Sigmoid colon (tissue), 7 donors: ENCODE results near the gene CENPP. TPM values are rescaled to one million over a fixed set of nuclear protein-coding genes. Genes with fewer than 3 reads are reported as not detected.

ENCODE experiments used
- DNase-seq: peaks from one replicate; pipeline ENCODE4 v3.0.0-alpha.2; 2019
- H3K27ac ChIP-seq, 4 donors: fragments of 200-600 bp; sonication (generic); one replicate each; pipeline ENCODE4 v1.5.1; 2016 to 2019; ENCODE audit warnings: mild to moderate bottlenecking in 1 of 4
- H3K27me3 ChIP-seq, 3 donors: fragments of 200-600 bp; sonication (generic); one replicate each; pipeline ENCODE4 v1.5.1; 2019; ENCODE audit warnings: mild to moderate bottlenecking in 1 of 3
- H3K36me3 ChIP-seq, 4 donors: fragments of 200-600 bp; sonication (generic); one replicate each; pipeline ENCODE4 v1.5.1; 2016 to 2019
- H3K4me1 ChIP-seq, 4 donors: fragments of 200-600 bp; sonication (generic); one replicate each; pipeline ENCODE4 v1.5.1; 2017 to 2019
- H3K4me3 ChIP-seq, 4 donors: fragments of 200-600 bp; sonication (generic); one replicate each; pipeline ENCODE4 v1.5.1; 2017 to 2019; ENCODE audit warnings: mild to moderate bottlenecking in 2 of 4, moderate library complexity in 1 of 4
- H3K9me3 ChIP-seq, 4 donors: fragments of 200-600 bp in 3 of 4; sonication (generic) in 3 of 4; one replicate each; pipeline versions ENCODE4 v1.5.1 to v1.6.1; 2013 to 2019
- EP300 ChIP-seq, 4 donors: sonication (generic); formaldehyde crosslinking; IDR thresholded peaks; one replicate each; pipeline ENCODE4 v1.6.1; 2017; ENCODE audit warnings: antibody characterized with exemption in 4 of 4
- POLR2A ChIP-seq, 2 donors: fragments of 450-650 bp; IDR thresholded peaks; one replicate each; pipeline ENCODE4 v1.6.1; 2016; ENCODE audit warnings: antibody characterized with exemption in 2 of 2, mild to moderate bottlenecking in 2 of 2, moderate library complexity in 2 of 2
- POLR2AphosphoS5 ChIP-seq, 4 donors: sonication (generic); formaldehyde crosslinking; IDR thresholded peaks; one replicate each; pipeline ENCODE4 v1.6.1; 2017; ENCODE audit warnings: antibody characterized with exemption in 4 of 4
- WGBS, 2 donors: extraction: QIAGEN DNeasy Blood & Tissue Kit; methylation state at CpG; one replicate each; pipeline ENCODE4 v1.1.7; 2013; 5-methylcytosine and 5-hydroxymethylcytosine counted together
- intact Hi-C: fragments of 100-400 bp; cut with DNase I; formaldehyde crosslinking; loops from one replicate; pipeline ENCODE4 v1.15.1; 2023
- polyA plus RNA-seq, 3 donors: library from polyadenylated mRNA; stranded (reverse); fragments of 200-250 nt; gene quantifications; one replicate each; pipeline ENCODE4 v1.2.3, GENCODE V29; 2013
- total RNA-seq, 4 donors: library from RNA; depleted of rRNA; stranded (reverse); fragments of >200 nt; gene quantifications; one replicate each; pipeline ENCODE4 v1.1.0, GENCODE V29; 2016
- TF ChIP-seq, protein P1 (sequence below), 4 experiments: fragments of 450-650 bp in 3 of 4; fragments of 200-600 bp in 1 of 4; IDR thresholded peaks; one replicate each; pipeline ENCODE4 v1.5.1; 2016 to 2019; ENCODE audit warnings: antibody characterized with exemption in 4 of 4, mild to moderate bottlenecking in 3 of 4, moderate library complexity in 2 of 4
- donor health status: healthy with polysubstance abuse.
- donor health status: Bipolar disorder and iron deficiency.
- donor health status: healthy.

The CENPP gene
- total and polyA plus RNA-seq, 7 donors = 0.60 to 11.9 (median 2.4) TPM

- Histone ChIP-seq H3K9me3 (no peaks in the 10 kb centered on the region), H3K27me3 (no peaks in the 10 kb centered on the region), H3K4me3 (no peak overlapping the region), H3K4me1 (peaks cover 0 to 20% (median 19%) of the 10 kb centered on the region in 4 donors), H3K27ac (no peak overlapping the region), H3K36me3 (peaks cover 0 to 23% (median 0%) of the 10 kb centered on the region in 4 donors)
- intact Hi-C loops = loop anchor here (10.0 kb wide), 1 partner anchor 513 kb away; no protein-coding TSS in a partner anchor
- WGBS, 2 donors = 92 to 95% methylated on average over 17 of the region's 17 CpGs
- TF ChIP-seq, protein P1, sequence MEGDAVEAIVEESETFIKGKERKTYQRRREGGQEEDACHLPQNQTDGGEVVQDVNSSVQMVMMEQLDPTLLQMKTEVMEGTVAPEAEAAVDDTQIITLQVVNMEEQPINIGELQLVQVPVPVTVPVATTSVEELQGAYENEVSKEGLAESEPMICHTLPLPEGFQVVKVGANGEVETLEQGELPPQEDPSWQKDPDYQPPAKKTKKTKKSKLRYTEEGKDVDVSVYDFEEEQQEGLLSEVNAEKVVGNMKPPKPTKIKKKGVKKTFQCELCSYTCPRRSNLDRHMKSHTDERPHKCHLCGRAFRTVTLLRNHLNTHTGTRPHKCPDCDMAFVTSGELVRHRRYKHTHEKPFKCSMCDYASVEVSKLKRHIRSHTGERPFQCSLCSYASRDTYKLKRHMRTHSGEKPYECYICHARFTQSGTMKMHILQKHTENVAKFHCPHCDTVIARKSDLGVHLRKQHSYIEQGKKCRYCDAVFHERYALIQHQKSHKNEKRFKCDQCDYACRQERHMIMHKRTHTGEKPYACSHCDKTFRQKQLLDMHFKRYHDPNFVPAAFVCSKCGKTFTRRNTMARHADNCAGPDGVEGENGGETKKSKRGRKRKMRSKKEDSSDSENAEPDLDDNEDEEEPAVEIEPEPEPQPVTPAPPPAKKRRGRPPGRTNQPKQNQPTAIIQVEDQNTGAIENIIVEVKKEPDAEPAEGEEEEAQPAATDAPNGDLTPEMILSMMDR (IDR thresholded peaks at IDR 0.05) = no peak
- TF ChIP-seq EP300 (IDR thresholded peaks at IDR 0.05) = no peak
- TF ChIP-seq POLR2AphosphoS5 (IDR thresholded peaks at IDR 0.05) = no peak
- TF ChIP-seq POLR2A (IDR thresholded peaks at IDR 0.05) = no peak
- no peak for DNase-seq
Measured at GRCh38 chr9:92657296-92658094, 331.7 kb downstream of the CENPP start.

DNA sequence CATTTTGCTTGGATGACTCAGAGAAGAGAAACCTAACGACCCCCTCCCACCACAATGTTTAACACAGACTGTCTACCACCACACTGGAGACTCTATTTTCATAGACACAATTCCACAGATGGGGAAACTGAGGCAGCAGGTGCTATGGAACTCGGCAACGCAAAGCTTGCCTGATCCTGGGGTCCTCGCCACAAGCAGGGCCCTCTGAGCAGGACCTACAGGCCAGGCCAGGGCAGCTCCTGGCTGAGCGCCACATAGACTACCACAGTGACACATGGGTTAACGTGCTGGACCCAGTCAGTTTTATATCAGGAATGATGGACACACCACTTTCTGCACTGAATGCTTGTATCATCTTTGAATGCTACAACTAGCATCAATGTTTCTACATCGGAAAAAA, 332.4 kb downstream of the CENPP start:
- DNase-seq = no peak
- intact Hi-C loops = loop anchor here (10.0 kb wide), 1 partner anchor 513 kb away; no protein-coding TSS in a partner anchor
- peaks cover 0 to 14% (median 12%) of the 10 kb centered on the region in 4 donors for H3K4me1 ChIP-seq
- H3K27ac ChIP-seq = no peak overlapping the region
- no peak overlapping the region for H3K4me3 ChIP-seq
- no peaks in the 10 kb centered on the region for H3K27me3 ChIP-seq
- H3K36me3 ChIP-seq = peaks cover 0 to 23% (median 0%) of the 10 kb centered on the region in 4 donors
- 96% methylated on average over 7 of the region's 7 CpGs for WGBS, 2 donors
- TF ChIP-seq POLR2AphosphoS5 (IDR thresholded peaks at IDR 0.05) (no peak), EP300 (IDR thresholded peaks at IDR 0.05) (no peak)
- H3K9me3 ChIP-seq = no peaks in the 10 kb centered on the region

DNA sequence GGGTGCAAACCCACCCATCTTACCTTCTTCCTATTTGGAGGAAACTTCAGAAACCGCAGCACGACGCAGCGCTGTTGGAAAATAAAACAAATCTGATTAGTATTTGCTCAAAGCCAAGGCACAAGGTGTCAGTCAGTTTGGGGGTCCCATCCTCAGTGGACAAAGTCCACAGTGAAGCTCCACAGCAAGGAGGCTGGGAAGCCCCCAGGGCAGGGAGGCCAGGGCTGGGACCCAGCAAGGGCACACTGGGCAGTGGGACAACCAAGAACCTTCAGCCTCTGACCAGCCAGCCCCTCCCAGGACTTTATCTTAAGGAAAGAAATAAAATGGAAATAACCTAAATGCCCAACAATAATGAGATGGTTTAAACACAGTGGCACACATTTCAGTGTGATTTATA, 332.9 kb downstream of the CENPP start:
- DNase-seq = no peak
- no peak overlapping the region for H3K27ac ChIP-seq
- 98 to 100% methylated on average over 4 of the region's 4 CpGs for WGBS, 2 donors
- H3K27me3 ChIP-seq = no peaks in the 10 kb centered on the region
- intact Hi-C loops = loop anchor here (10.0 kb wide), 1 partner anchor 514 kb away; no protein-coding TSS in a partner anchor
- H3K4me1 ChIP-seq = peaks cover 0 to 9% (median 8%) of the 10 kb centered on the region in 4 donors
- no peaks in the 10 kb centered on the region for H3K9me3 ChIP-seq
- TF ChIP-seq POLR2A (IDR thresholded peaks at IDR 0.05) = no peak
- no peak for TF ChIP-seq POLR2AphosphoS5 (IDR thresholded peaks at IDR 0.05)
- no peak for TF ChIP-seq EP300 (IDR thresholded peaks at IDR 0.05)
- TF ChIP-seq, protein P1 (IDR thresholded peaks at IDR 0.05) = no peak
- no peak overlapping the region for H3K4me3 ChIP-seq
- H3K36me3 ChIP-seq = peaks cover 0 to 23% (median 0%) of the 10 kb centered on the region in 4 donors

DNA sequence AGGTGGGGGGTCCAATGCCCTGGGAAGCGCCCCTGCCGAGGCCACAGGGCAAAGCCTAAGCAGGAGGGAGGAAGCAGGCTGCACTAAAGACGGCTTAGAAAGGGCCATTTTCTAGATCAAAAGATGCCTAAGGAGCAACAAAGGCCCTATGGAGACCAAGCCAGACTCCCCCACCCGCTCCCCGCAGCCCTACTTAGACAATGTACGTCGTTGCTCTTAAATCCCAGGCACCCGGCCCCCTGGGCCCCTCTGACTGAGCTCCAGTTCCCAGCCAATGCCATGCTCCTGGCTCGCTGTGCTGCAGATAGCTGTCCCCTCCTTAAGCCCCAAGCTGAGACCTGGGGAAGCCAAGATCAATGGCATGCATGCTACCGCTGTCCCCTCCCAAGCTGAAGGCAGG, 333.8 kb downstream of the CENPP start:
- no peak for TF ChIP-seq POLR2A (IDR thresholded peaks at IDR 0.05)
- TF ChIP-seq POLR2AphosphoS5 (IDR thresholded peaks at IDR 0.05) = no peak
- TF ChIP-seq, protein P1 (IDR thresholded peaks at IDR 0.05) = no peak
- no peak for TF ChIP-seq EP300 (IDR thresholded peaks at IDR 0.05)
- Histone ChIP-seq H3K9me3 (no peaks in the 10 kb centered on the region), H3K4me1 (peaks cover 0 to 4% (median 3%) of the 10 kb centered on the region in 4 donors), H3K4me3 (no peak overlapping the region), H3K27ac (no peak overlapping the region), H3K27me3 (no peaks in the 10 kb centered on the region), H3K36me3 (peaks cover 0 to 23% (median 0%) of the 10 kb centered on the region in 4 donors)
- no peak for DNase-seq
- 90 to 95% methylated on average over 10 of the region's 10 CpGs for WGBS, 2 donors
- intact Hi-C loops = loop anchor here (10.0 kb wide), 1 partner anchor 515 kb away; no protein-coding TSS in a partner anchor

GRCh38 chr9:92660266-92660665, 334.5 kb downstream of the CENPP start:
- no peak overlapping the region for H3K27ac ChIP-seq
- H3K4me3 ChIP-seq = no peak overlapping the region
- intact Hi-C loops = no loop called here
- no peaks in the 10 kb centered on the region for H3K9me3 ChIP-seq
- DNase-seq = no peak
- WGBS, 2 donors = 93 to 96% methylated on average over 4 of the region's 4 CpGs
- H3K4me1 ChIP-seq = peaks cover 0 to 9% (median 6%) of the 10 kb centered on the region in 4 donors
- H3K36me3 ChIP-seq = peaks cover 0 to 16% (median 0%) of the 10 kb centered on the region in 4 donors
- H3K27me3 ChIP-seq = no peaks in the 10 kb centered on the region
- TF ChIP-seq EP300 (IDR thresholded peaks at IDR 0.05) = no peak
- TF ChIP-seq, protein P1 (IDR thresholded peaks at IDR 0.05) = no peak
- TF ChIP-seq POLR2AphosphoS5 (IDR thresholded peaks at IDR 0.05) = no peak
- TF ChIP-seq POLR2A (IDR thresholded peaks at IDR 0.05) = no peak
